Kidney glomerular epithelial cell (primary cell): ENCODE results near the gene SCGB2A2.

Experiments
- DNase-seq: peaks from one replicate; lab custom pipeline; 2025; lab: John Stamatoyannopoulos, UW

SCGB2A2 gene

DNA sequence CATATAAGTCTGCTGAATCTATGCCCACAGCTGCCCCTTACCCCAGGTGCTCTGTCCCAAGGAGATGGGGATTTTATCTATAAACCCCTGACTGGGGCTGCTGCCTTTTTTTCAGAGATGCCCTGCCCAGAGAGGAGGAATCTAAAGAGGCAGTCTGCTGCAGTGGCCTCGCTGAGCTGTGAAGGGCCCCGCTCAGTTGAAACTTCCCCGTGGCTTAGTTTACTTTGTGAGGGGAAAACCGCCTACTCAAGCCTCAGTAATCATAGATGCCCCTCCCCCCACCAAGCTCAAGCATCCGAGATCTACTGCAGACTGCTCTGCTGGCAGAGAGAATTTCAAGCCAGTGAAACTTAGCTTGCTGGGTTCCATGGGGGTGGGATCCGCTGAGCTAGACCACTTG is 36.3 kb downstream of the SCGB2A2 start:
- no peak for DNase-seq

GRCh38 chr11:62307950-62308349 is 38.0 kb downstream of the SCGB2A2 start:
- DNase-seq = no peak

- no peak for DNase-seq
Measured at GRCh38 chr11:62309991-62310390, 40.0 kb downstream of the SCGB2A2 start.

GRCh38 chr11:62315431-62315830 is 45.5 kb downstream of the SCGB2A2 start:
- DNase-seq = no peak

- no peak for DNase-seq
Measured at GRCh38 chr11:62322524-62322923, 52.6 kb downstream of the SCGB2A2 start.
